Neural cell (in vitro differentiated cells): ENCODE results near the gene CD2. TPM values are rescaled to one million over a fixed set of nuclear protein-coding genes. Genes with fewer than 3 reads are reported as not detected.

Experiments
- H2AFZ ChIP-seq: fragments of 200-600, 300-800 bp; sonication (generic), shearing (Covaris generic); 2 replicates; pipeline ENCODE4 v1.6.0; 2014; ENCODE audit warnings: low read depth, mild to moderate bottlenecking, antibody characterized with exemption, low read length, moderate library complexity
- H3F3A ChIP-seq: fragments of 200-600 bp; shearing (Covaris generic); 2 replicates; pipeline ENCODE4 v1.6.1; 2016; ENCODE audit warnings: mild to moderate bottlenecking, moderate library complexity, mixed read lengths, antibody characterized with exemption, low read length; ENCODE audit not compliant: insufficient read depth, poor library complexity, severe bottlenecking
- H3K27ac ChIP-seq: fragments of 200-600, 300-800 bp; sonication (generic), shearing (Covaris generic); 2 replicates; pipeline ENCODE4 v1.5.1; 2014; ENCODE audit warnings: mild to moderate bottlenecking, low read length, moderate library complexity
- H3K27me3 ChIP-seq: fragments of 300-800, 200-600 bp; sonication (generic), shearing (Covaris generic); 2 replicates; pipeline ENCODE4 v1.6.0; 2014; ENCODE audit warnings: mild to moderate bottlenecking, low read depth, low read length, moderate library complexity; ENCODE audit not compliant: insufficient read depth
- H3K36me3 ChIP-seq: fragments of 300-800, 200-600 bp; sonication (generic), shearing (Covaris generic); 2 replicates; pipeline ENCODE4 v1.5.1; 2014; ENCODE audit warnings: mild to moderate bottlenecking, antibody characterized with exemption, low read length, moderate library complexity; ENCODE audit not compliant: insufficient read depth
- H3K4me2 ChIP-seq: fragments of 300-800, 200-600 bp; sonication (generic), shearing (Covaris generic); 2 replicates; pipeline ENCODE4 v1.6.0; 2014; ENCODE audit warnings: mild to moderate bottlenecking, low read length
- H3K4me3 ChIP-seq: fragments of 300-800, 200-600 bp; sonication (generic), shearing (Covaris generic); 2 replicates; pipeline ENCODE4 v1.5.1; 2014; ENCODE audit warnings: mild to moderate bottlenecking, low read length, moderate library complexity
- H3K79me2 ChIP-seq: fragments of 200-600 bp; shearing (Covaris generic); replicated peaks from 2 replicates; pipeline ENCODE4 v1.6.0; 2014; ENCODE audit warnings: mild to moderate bottlenecking, low read length, moderate library complexity; ENCODE audit not compliant: insufficient read depth
- H3K9ac ChIP-seq: fragments of 300-800, 200-600 bp; sonication (generic), shearing (Covaris generic); 2 replicates; pipeline ENCODE4 v1.6.1; 2016; ENCODE audit warnings: mild to moderate bottlenecking, low read length, mixed read lengths
- H3K9me2 ChIP-seq: fragments of 200-600 bp; shearing (Covaris generic); 2 replicates; pipeline ENCODE4 v1.6.1; 2016; ENCODE audit warnings: mild to moderate bottlenecking, low read length, mixed read lengths; ENCODE audit not compliant: insufficient read depth
- H3K9me3 ChIP-seq: fragments of 200-600, 300-800 bp; sonication (generic), shearing (Covaris generic); 2 replicates; pipeline ENCODE4 v1.6.1; 2016; ENCODE audit warnings: mild to moderate bottlenecking, mixed run types, low read length, moderate library complexity, mixed read lengths
- H4K20me1 ChIP-seq: fragments of 200-600 bp; shearing (Covaris generic); 2 replicates; pipeline ENCODE4 v1.6.1; 2016; ENCODE audit warnings: mild to moderate bottlenecking, mixed run types; ENCODE audit not compliant: insufficient read depth
- EP300 ChIP-seq: fragments of 450-650 bp; conservative IDR thresholded peaks from 2 replicates; pipeline ENCODE4 v1.6.1; 2014; ENCODE audit warnings: antibody characterized with exemption, mild to moderate bottlenecking, moderate library complexity; ENCODE audit not compliant: poor library complexity, severe bottlenecking
- EZH2 ChIP-seq: fragments of 200-600, 300-800 bp; shearing (Covaris generic), sonication (generic); IDR thresholded peaks from 2 replicates; pipeline ENCODE4 v1.6.1; 2014; ENCODE audit warnings: antibody characterized with exemption, low read length, borderline replicate concordance, mild to moderate bottlenecking; ENCODE audit not compliant: insufficient read depth, poor library complexity, severe bottlenecking
- MXI1 ChIP-seq: fragments of 450-650 bp; conservative IDR thresholded peaks from 2 replicates; pipeline ENCODE4 v1.6.1; 2014; ENCODE audit warnings: antibody characterized with exemption, mild to moderate bottlenecking; ENCODE audit not compliant: poor library complexity, severe bottlenecking
- POLR2AphosphoS5 ChIP-seq: IDR thresholded peaks from 2 replicates; pipeline ENCODE4 v1.6.1; 2012
- RAD21 ChIP-seq: fragments of 450-650 bp; conservative IDR thresholded peaks from 2 replicates; pipeline ENCODE4 v1.6.1; 2014; ENCODE audit warnings: antibody characterized with exemption, mild to moderate bottlenecking, moderate library complexity
- SMC3 ChIP-seq: fragments of 450-650 bp; conservative IDR thresholded peaks from 2 replicates; pipeline ENCODE4 v1.6.1; 2014; ENCODE audit warnings: antibody characterized with exemption, mild to moderate bottlenecking, moderate library complexity; ENCODE audit not compliant: poor library complexity
- TAF1 ChIP-seq: IDR thresholded peaks from 2 replicates; pipeline ENCODE4 v1.6.1; 2012; ENCODE audit warnings: low read depth
- polyA minus RNA-seq: library from RNA; depleted of rRNA, polyadenylated mRNA; stranded (reverse); fragments of >200 nt; gene quantifications from 2 replicates; pipeline ENCODE4 v1.2.3, GENCODE V29; 2014
- polyA plus RNA-seq: library from polyadenylated mRNA; depleted of rRNA; stranded (reverse); fragments of >200 nt; gene quantifications from 2 replicates; pipeline ENCODE4 v1.2.3, GENCODE V29; 2014
- TF ChIP-seq, protein P1 (sequence below): fragments of 450-650 bp; IDR thresholded peaks from 2 replicates; pipeline ENCODE4 v1.5.1; 2014; ENCODE audit warnings: antibody characterized with exemption, mild to moderate bottlenecking, moderate library complexity; ENCODE audit not compliant: poor library complexity, severe bottlenecking
- TF ChIP-seq, protein P2 (sequence below): IDR thresholded peaks from 2 replicates; pipeline ENCODE4 v1.6.1; 2012; ENCODE audit warnings: borderline replicate concordance

The CD2 gene, protein sequence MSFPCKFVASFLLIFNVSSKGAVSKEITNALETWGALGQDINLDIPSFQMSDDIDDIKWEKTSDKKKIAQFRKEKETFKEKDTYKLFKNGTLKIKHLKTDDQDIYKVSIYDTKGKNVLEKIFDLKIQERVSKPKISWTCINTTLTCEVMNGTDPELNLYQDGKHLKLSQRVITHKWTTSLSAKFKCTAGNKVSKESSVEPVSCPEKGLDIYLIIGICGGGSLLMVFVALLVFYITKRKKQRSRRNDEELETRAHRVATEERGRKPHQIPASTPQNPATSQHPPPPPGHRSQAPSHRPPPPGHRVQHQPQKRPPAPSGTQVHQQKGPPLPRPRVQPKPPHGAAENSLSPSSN
- not detected in 2 replicates for polyA plus RNA-seq
- not detected in 2 replicates for polyA minus RNA-seq

DNA sequence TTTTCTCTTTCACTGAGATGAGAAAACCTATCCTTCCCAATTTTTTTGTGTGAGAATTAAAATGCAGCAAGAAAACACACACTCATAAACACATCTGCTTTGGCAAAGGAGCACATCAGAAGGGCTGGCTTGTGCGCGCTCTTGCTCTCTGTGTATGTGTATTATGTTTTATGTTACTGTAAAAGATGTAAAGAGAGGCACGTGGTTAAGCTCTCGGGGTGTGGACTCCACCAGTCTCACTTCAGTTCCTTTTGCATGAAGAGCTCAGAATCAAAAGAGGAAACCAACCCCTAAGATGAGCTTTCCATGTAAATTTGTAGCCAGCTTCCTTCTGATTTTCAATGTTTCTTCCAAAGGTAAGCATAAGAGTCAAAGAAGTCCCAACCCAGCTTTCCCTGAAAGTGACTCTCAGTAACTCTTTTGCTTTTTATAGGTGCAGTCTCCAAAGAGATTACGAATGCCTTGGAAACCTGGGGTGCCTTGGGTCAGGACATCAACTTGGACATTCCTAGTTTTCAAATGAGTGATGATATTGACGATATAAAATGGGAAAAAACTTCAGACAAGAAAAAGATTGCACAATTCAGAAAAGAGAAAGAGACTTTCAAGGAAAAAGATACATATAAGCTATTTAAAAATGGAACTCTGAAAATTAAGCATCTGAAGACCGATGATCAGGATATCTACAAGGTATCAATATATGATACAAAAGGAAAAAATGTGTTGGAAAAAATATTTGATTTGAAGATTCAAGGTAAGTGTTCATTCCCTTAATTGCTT is at the start of gene CD2:
CD2 (plus strand) TSS at position 233 of the 780 bp plus-strand sequence; CDS start at position 296, 63 bp downstream.
- no peaks in the 10 kb centered on the region for H3F3A ChIP-seq
- no peak within 1 kb of the TSS for H2AFZ ChIP-seq
- no peaks in the 10 kb centered on the region for H3K27me3 ChIP-seq
- no peaks in the 10 kb centered on the region for H3K79me2 ChIP-seq
- no peaks in the 10 kb centered on the region for H4K20me1 ChIP-seq
- TF ChIP-seq MXI1 (no peak), EZH2 (no peak), TAF1 (no peak), SMC3 (no peak), EP300 (no peak)
- TF ChIP-seq, protein P1, sequence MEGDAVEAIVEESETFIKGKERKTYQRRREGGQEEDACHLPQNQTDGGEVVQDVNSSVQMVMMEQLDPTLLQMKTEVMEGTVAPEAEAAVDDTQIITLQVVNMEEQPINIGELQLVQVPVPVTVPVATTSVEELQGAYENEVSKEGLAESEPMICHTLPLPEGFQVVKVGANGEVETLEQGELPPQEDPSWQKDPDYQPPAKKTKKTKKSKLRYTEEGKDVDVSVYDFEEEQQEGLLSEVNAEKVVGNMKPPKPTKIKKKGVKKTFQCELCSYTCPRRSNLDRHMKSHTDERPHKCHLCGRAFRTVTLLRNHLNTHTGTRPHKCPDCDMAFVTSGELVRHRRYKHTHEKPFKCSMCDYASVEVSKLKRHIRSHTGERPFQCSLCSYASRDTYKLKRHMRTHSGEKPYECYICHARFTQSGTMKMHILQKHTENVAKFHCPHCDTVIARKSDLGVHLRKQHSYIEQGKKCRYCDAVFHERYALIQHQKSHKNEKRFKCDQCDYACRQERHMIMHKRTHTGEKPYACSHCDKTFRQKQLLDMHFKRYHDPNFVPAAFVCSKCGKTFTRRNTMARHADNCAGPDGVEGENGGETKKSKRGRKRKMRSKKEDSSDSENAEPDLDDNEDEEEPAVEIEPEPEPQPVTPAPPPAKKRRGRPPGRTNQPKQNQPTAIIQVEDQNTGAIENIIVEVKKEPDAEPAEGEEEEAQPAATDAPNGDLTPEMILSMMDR: no peak
- H3K36me3 ChIP-seq: no peaks in the 10 kb centered on the region
- no peaks in the 10 kb centered on the region for H3K9me2 ChIP-seq
- H3K4me2 ChIP-seq: no peak within 1 kb of the TSS
- no peak within 1 kb of the TSS for H3K9ac ChIP-seq
- no peak within 1 kb of the TSS for H3K27ac ChIP-seq
- no peaks in the 10 kb centered on the region for H3K9me3 ChIP-seq
- no peak within 1 kb of the TSS for H3K4me3 ChIP-seq

DNA sequence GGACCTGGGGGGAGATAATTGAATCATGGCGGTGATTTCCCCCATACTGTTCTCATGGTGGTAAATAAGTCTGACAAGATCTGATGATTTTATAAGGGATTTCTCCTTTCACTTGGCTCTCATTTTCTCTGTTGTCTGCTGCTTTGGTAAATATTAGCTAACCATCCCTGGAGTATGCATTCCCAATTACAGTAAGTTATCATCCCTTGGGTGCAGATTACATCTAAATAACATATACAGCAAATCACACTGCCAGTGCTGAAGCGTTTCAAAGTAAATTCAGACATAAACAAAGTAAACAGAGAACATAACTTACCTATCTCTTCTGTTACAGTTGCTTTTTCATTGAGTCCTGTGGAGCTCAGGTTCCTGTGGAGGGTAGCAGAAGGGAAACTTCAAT is 48.1 kb upstream of the CD2 start:
- no peak overlapping the region for H3K4me3 ChIP-seq

DNA sequence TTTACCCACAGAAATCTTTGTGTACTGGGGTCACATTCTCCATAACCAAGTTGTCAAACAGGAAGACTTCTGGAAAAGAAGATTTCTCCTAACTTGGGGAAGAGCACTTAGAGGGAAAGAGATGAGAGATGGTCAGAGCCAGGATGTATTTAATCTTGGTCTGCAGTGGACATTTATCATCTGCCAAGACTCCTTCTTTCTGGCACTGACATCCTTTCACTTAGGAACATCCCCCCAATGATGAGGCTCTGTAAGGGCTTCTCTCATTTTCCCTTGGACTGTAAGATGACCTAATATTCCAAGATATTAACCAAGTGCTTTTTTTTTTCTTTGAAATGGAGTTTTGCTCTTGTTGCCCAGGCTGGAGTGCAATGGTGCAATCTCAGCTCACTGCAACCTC is 47.4 kb upstream of the CD2 start:
- Histone ChIP-seq H3K27ac (no peak overlapping the region), H4K20me1 (no peaks in the 10 kb centered on the region), H3K9me3 (no peaks in the 10 kb centered on the region), H3K9me2 (no peaks in the 10 kb centered on the region), H3K9ac (no peak overlapping the region), H3K27me3 (no peaks in the 10 kb centered on the region), H2AFZ (no peak overlapping the region), H3K4me3 (no peak overlapping the region), H3K79me2 (no peaks in the 10 kb centered on the region), H3F3A (no peaks in the 10 kb centered on the region), H3K36me3 (no peaks in the 10 kb centered on the region), H3K4me2 (no peak overlapping the region)
- TF ChIP-seq MXI1: no peak
- no peak for TF ChIP-seq EZH2
- no peak for TF ChIP-seq RAD21
- TF ChIP-seq, protein P1: no peak
- no peak for TF ChIP-seq TAF1
- TF ChIP-seq, protein P2, sequence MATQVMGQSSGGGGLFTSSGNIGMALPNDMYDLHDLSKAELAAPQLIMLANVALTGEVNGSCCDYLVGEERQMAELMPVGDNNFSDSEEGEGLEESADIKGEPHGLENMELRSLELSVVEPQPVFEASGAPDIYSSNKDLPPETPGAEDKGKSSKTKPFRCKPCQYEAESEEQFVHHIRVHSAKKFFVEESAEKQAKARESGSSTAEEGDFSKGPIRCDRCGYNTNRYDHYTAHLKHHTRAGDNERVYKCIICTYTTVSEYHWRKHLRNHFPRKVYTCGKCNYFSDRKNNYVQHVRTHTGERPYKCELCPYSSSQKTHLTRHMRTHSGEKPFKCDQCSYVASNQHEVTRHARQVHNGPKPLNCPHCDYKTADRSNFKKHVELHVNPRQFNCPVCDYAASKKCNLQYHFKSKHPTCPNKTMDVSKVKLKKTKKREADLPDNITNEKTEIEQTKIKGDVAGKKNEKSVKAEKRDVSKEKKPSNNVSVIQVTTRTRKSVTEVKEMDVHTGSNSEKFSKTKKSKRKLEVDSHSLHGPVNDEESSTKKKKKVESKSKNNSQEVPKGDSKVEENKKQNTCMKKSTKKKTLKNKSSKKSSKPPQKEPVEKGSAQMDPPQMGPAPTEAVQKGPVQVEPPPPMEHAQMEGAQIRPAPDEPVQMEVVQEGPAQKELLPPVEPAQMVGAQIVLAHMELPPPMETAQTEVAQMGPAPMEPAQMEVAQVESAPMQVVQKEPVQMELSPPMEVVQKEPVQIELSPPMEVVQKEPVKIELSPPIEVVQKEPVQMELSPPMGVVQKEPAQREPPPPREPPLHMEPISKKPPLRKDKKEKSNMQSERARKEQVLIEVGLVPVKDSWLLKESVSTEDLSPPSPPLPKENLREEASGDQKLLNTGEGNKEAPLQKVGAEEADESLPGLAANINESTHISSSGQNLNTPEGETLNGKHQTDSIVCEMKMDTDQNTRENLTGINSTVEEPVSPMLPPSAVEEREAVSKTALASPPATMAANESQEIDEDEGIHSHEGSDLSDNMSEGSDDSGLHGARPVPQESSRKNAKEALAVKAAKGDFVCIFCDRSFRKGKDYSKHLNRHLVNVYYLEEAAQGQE: no peak
- no peak for TF ChIP-seq SMC3
- no peak for TF ChIP-seq EP300
- TF ChIP-seq POLR2AphosphoS5: no peak

More for the DNA sequence above, 48.1 kb upstream of the CD2 start:
- H4K20me1 ChIP-seq: no peaks in the 10 kb centered on the region
- H3K79me2 ChIP-seq: no peaks in the 10 kb centered on the region
- no peak overlapping the region for H2AFZ ChIP-seq
- no peak for TF ChIP-seq TAF1
- no peaks in the 10 kb centered on the region for H3K9me3 ChIP-seq
- no peak overlapping the region for H3K9ac ChIP-seq
- H3K9me2 ChIP-seq: no peaks in the 10 kb centered on the region
- H3F3A ChIP-seq: no peaks in the 10 kb centered on the region
- H3K4me2 ChIP-seq: no peak overlapping the region
- H3K27ac ChIP-seq: no peak overlapping the region
- no peaks in the 10 kb centered on the region for H3K36me3 ChIP-seq
- H3K27me3 ChIP-seq: no peaks in the 10 kb centered on the region
